Activated CD8-positive, alpha-beta memory T cell treated with anti-CD3 and anti-CD28 coated beads, Interleukin-2, amount 50 U/mL, for 4 hours (primary cell): ENCODE measurements around the gene TBC1D7.

Experiments used
- DNase-seq: peaks from one replicate; pipeline ENCODE4 v3.0.0-alpha.2; 2020

The TBC1D7 gene

DNA sequence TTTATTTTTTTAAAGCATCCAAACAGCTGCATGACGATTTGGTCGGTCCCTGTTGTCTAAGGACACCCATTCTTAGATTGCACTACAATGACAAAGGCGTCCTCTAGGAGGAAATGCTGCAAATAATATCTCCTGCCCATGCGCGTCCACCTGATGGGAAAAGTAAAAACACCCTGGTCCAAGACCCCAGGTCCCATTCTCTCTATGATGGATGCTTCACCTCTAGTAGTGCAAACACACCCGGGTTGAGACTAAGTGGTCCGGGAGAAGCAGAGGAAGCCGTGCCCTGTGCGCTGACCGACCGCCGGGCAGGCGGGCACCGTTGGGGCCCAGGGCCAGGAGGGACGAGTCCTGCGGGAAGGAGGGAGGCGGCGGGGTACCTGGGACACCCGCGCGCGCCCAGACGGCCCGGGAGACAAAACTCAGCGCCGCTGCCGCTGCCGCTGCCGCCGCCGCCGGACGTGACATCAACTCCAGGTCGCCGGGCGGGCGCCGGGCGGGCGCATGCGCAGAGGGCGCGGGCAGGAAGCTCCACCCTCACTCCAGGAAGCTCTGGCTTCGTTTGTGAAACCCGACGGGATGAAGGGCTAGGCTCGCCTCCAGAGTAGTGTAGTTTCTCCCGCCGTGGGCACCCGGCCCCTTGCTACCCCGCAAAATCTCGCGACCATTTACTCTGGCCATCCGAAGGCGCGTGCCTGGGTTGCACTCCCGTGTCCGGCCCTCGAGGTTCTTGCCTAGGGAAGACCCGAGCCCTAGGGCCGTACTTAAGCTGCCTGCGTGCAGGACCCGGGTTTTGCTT lies at the start of gene TBC1D7:
TBC1D7 (minus strand) TSS at position 462 of the 799 bp plus-strand sequence. CDS start 1,639 bp downstream, outside the sequence.
- DNase-seq, result peak; percentile 92

DNA sequence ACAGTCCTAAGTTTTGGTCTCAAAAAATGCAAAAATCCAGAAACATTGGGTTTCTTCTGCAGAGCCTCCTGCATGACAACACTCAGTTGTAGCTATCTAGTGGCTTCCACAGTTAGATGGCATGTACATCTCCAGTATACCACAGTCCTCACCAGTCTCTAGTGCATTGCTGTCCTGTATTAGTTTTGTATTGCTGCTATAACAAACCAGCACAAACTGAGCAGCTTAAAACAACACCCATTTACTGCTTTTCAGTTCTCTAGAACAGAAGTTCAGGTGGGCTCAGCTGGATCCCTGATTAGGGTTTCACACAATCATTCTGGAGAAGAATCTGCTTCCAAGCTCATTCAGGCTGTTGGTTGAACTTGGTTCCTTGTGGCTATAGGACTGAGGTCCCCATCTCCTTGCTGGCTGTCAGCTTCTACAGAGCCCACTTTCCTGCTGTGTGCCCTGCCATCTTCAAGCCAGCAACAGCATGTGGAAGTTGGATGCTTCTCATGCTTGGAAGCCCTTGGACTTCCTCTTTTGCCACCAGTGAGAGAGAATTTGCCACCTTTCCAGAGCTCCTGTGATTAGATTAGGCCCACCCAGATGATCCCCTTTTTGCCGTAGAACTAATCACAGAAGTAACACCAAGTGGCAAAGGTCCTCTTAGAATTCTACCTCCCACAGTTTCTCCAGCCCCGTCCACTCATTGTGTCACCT lies 48.9 kb upstream of the TBC1D7 start:
- no peak for DNase-seq

GRCh38 chr6:13375360-13375878 lies 47.1 kb upstream of the TBC1D7 start:
- DNase-seq, result peak; percentile 32

GRCh38 chr6:13373919-13374318 lies 45.6 kb upstream of the TBC1D7 start:
- no peak for DNase-seq

GRCh38 chr6:13373488-13373886 lies 45.1 kb upstream of the TBC1D7 start:
- DNase-seq, result no peak

DNA sequence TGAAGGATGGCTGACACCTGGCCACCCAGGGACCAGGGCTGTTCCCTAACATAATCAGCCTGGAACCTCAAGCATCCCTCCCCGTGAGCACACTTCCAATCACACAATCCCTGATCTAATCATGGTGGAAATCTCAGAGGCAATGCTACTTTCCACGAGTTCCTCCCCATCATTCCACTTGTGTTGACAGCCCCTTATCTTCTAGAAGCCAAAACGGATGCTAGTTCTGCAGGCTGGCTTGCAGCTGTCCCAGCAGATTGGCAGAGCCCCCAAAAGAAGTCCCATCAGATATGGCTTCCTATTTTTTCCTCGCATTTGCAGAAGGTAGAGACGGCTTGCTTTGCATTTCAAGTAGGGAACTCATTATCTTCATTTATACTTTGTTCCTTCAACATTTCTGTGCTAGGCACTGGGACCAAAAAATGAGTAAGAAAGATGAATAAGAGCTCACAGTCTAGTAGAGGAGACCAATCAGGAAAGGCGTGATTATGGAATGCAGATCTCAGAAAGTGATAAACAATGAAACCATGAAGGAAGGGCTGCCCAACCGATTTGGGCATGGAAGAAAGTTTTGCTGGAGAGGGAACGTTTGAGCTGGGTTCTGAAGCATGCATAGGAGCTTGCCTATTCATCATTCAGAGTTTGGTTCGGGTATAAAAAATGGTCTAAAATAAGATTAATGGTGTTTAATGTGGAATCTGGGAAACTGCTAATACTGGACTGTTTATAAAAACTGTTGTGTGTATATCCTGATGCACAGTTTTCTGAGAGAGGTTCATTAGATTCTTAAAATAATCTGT lies 44.6 kb upstream of the TBC1D7 start:
- no peak for DNase-seq

DNA sequence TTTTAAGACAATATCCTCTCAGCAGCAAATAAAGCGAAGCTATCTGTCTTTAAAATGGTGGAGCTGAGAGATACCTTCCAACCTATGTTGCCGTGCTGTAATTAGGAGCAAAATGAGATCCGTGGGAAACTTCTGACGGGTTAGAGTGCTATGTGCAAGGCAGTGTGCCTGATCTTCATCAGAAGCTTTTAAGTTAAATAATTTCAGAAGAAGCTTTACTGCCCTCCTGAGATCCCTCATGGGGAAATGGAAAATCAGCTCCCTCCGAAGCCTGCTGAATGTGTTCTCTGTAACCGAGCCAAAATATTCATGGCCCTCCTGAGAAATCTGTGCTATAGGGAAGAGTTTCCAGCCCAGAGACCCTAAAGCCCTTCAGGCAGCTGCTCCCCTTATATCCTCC lies 43.7 kb upstream of the TBC1D7 start:
- no peak for DNase-seq

DNA sequence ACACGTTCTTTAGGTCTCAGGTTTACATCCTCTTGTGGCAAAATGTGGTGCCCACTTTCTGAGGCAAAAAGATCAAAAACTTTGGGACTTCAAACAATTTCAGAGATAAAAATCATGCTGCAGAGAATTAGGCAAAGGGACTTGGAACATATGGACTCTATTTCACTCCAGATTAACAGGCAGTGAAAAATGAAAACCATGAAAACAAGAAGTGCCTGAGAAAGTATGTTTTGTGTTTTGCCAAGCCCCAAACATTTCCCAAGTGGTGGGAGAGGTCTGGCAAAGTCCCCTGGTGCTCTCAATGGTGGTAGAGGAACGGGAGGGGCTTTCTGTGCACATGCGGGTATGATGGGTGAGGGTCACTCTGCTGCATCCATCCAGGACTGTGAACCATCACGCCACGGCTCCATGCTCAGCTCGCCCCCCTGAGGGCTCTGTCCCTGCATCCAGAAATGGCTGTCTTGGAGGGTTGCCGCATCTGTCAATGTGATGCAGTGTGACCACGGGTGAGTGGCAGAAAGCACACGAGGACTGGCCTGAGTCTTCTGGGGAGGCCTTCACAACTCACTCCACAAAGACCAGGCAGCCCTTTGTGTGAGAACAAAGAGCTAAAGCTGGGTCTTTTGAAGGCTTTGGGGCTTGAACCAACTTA lies 43.2 kb upstream of the TBC1D7 start:
- DNase-seq, result no peak

DNA sequence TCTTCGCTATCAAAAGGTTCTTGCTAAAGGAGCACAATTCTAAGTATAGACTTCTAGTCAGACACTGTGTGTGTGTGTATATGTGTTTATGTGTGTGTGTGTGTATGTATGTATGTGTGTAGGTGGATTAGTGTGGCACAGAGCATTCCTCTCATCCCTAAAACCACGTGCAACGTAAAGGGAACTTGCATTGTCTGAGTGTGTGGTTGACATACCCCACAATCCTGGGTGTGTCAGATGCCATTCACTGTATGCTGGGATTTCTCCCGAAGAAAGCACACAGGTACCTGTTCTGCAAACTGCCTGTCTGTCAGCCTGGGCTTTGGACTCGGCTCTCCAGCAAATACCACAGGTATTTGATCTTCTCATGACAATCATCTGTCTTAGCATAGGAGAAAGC lies 42.3 kb upstream of the TBC1D7 start:
- no peak for DNase-seq

DNA sequence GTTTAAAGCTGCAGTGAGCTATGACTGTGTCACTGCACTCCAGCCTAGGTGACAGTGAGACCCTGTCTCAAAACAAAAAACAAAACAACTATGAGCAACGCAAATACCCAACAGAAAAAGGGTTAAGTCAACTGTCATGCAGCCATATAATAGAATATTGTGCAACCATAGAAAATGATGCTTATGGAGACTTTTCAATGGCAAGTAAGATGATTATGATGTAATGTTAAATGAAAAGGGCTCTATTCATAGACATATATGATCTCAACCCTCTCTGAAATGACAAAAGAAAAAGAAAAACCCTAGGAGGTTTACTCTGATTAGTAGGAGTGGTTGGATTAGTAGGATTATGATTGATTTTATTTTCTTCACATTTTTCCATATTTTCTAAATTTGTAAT lies 41.3 kb upstream of the TBC1D7 start:
- no peak for DNase-seq

GRCh38 chr6:13368731-13369115 lies 40.4 kb upstream of the TBC1D7 start:
- DNase-seq, result no peak

- DNase-seq, result no peak
These were observed 39.9 kb upstream of the TBC1D7 start for GRCh38 chr6:13368079-13368730.

GRCh38 chr6:13367396-13367795 lies 39.1 kb upstream of the TBC1D7 start:
- DNase-seq, result no peak

- no peak for DNase-seq
These were observed 37.0 kb upstream of the TBC1D7 start for GRCh38 chr6:13365320-13365719.

- no peak for DNase-seq
These were observed 36.5 kb upstream of the TBC1D7 start for GRCh38 chr6:13364842-13365241.

DNA sequence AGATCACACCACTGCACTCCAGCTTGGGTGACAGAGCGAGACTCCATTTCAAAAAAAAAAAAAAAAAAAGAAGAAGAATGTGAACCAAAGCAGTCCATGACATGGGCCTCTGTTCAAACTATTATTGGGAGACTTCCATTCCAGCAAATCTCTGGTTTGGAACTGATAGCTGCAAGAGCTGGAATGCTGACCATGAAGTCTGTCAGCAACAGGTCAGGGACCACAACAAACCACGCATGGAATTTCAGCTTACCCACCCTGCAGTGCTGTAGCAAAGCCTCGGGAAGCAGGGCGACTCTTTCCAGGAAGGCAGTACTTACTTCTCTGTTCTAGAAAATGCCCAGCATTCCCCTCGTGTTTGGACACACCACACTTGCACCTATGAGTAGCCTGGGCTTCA lies 34.1 kb upstream of the TBC1D7 start:
- DNase-seq, result no peak

DNA sequence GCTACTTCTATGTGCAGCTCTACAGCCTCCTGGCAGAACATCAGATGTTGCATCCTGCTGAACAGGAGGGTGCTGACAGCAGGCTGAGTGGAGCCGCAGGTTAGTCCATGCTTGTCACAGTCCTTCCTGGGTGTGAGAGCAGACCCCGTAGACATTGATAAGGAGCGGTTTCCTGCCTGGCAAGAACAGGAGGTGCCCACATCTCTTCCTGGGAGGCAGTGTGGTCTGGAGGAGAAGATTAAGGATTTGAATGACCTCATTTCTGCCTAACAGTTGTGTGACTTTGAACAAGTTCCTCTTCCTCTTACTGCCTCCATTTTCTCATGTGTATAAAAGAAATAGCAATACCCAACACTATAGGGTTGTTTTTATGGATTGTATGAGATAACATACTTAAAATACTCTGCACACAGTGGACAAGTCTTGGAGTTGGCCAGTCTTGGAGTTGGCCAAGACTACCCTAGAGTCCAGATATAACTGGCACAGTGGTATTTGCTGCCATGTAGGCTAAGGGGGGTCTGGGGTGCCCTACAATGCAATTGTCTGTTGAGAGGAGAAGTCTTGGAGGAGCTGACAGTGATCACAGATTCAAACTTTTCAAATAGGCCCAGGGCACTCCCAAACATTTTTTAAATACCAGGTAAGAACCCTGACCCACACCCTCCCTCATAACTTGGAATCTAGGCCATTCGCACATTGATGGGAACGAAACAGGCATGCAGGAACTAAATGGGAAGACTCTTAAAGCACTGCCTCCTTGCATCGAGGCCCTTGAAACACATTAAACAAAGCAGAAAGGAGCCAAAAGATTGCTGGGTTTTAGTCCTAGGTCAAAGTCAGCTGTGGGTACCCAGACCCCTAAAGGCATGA lies 32.6 kb upstream of the TBC1D7 start:
- no peak for DNase-seq

GRCh38 chr6:13359287-13359686 lies 30.9 kb upstream of the TBC1D7 start:
- DNase-seq, result no peak

GRCh38 chr6:13358511-13358910 lies 30.2 kb upstream of the TBC1D7 start:
- no peak for DNase-seq

GRCh38 chr6:13357551-13358075 lies 29.3 kb upstream of the TBC1D7 start:
- DNase-seq, result no peak
